ENCODE measurements around the gene ABCA5. TPM values are rescaled to one million over a fixed set of nuclear protein-coding genes. Genes with fewer than 3 reads are reported as not detected.

ABCA5 gene
- total RNA-seq, 2 donors from 2014 or later: 2.7 to 2.8 TPM

DNA sequence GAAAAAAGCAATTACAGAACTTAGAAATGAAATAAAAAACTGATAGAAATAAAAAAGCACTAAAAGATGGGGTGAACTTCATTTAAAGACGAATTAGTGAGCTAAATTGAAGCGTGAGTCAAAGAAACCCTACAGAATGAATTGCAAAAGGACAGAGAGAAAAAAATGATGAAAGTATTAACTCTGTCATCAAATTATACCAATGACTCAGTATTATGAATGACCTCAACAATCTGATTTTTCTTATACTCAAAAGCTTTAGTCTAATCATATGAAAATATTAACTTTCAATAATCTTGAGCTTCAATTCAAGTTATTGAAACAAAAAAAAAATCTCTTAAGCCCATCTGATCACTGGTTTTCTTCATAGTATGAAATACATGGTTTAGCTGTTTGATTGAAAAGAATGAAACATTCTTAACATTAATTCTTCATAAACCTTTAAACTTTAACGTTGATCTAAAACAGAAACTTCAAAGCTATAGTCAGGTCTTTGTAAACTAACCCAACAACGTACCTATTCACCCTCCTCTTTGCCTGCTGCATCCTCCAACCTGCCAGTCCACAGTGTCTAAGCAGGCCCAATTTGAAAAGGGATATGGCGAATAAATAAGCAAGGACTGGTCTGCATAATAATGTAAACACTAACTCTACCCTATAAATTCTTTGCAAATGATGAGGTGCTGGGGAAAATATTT lies 6.6 kb downstream of the ABCA5 start:
- H3K27me3 ChIP-seq (ENCODE audit: control insufficient read depth, insufficient read depth, low read length, poor library complexity, severe bottlenecking): peaks cover 17% of the 10 kb centered on the region
- no peak overlapping the region for H3K27ac Mint-ChIP-seq
- no peaks in the 10 kb centered on the region for H3K9me3 Mint-ChIP-seq
- peaks cover 15% of the 10 kb centered on the region for H3K27me3 Mint-ChIP-seq (ENCODE audit: insufficient read depth)
- H3K27ac ChIP-seq (ENCODE audit: low read depth, low read length): no peak overlapping the region
- no peak overlapping the region for H3K4me3 Mint-ChIP-seq
- no peak overlapping the region for H3K4me3 ChIP-seq (ENCODE audit: low read length)
- DNase-seq: no peak
- peaks cover 9% of the 10 kb centered on the region for H3K4me1 ChIP-seq (ENCODE audit: control insufficient read depth, insufficient read depth, low read length)
- no peaks in the 10 kb centered on the region for H3K36me3 Mint-ChIP-seq (ENCODE audit: low read depth)
- H3K4me1 Mint-ChIP-seq: peaks cover 16% of the 10 kb centered on the region
- H3K36me3 ChIP-seq (ENCODE audit: control insufficient read depth, insufficient read depth, low read length): no peaks in the 10 kb centered on the region
- H3K9me3 ChIP-seq (ENCODE audit: control insufficient read depth, low read length): no peaks in the 10 kb centered on the region
- no peak for TF ChIP-seq CTCF (conservative IDR thresholded peaks at IDR 0.05)
- WGBS, 2 experiments (ENCODE audit: insufficient coverage in 1 of 2, insufficient read length in 1 of 2): 77 to 88% methylated on average over 1 to 4 of the region's 5 CpGs
- H3K9ac ChIP-seq (ENCODE audit: extremely low read depth, low read length, poor library complexity, severe bottlenecking): no peak overlapping the region

- 97% methylated on average over 1 of the region's 1 CpG; no CpG with 5 or more reads in 1 of the 2 experiments for WGBS, 2 experiments (ENCODE audit: insufficient coverage in 1 of 2, insufficient read length in 1 of 2)
- no peak for TF ChIP-seq CTCF (conservative IDR thresholded peaks at IDR 0.05)
- H3K9ac ChIP-seq (ENCODE audit: extremely low read depth, low read length, poor library complexity, severe bottlenecking): no peak overlapping the region
- H3K4me3 ChIP-seq (ENCODE audit: low read length): no peak overlapping the region
- H3K27me3 ChIP-seq (ENCODE audit: control insufficient read depth, insufficient read depth, low read length, poor library complexity, severe bottlenecking): no peaks in the 10 kb centered on the region
- no peaks in the 10 kb centered on the region for H3K36me3 ChIP-seq (ENCODE audit: control insufficient read depth, insufficient read depth, low read length)
- no peak for DNase-seq
- H3K36me3 Mint-ChIP-seq (ENCODE audit: low read depth): no peaks in the 10 kb centered on the region
- no peak overlapping the region for H3K27ac ChIP-seq (ENCODE audit: low read depth, low read length)
- no peak overlapping the region for H3K27ac Mint-ChIP-seq
- no peak overlapping the region for H3K4me3 Mint-ChIP-seq
- H3K4me1 ChIP-seq (ENCODE audit: control insufficient read depth, insufficient read depth, low read length): peaks cover 9% of the 10 kb centered on the region
- no peaks in the 10 kb centered on the region for H3K9me3 ChIP-seq (ENCODE audit: control insufficient read depth, low read length)
- no peaks in the 10 kb centered on the region for H3K9me3 Mint-ChIP-seq
- H3K27me3 Mint-ChIP-seq (ENCODE audit: insufficient read depth): no peaks in the 10 kb centered on the region
- H3K4me1 Mint-ChIP-seq: peaks cover 11% of the 10 kb centered on the region
These were observed 9.3 kb downstream of the ABCA5 start for GRCh38 chr17:69317625-69318024.

DNA sequence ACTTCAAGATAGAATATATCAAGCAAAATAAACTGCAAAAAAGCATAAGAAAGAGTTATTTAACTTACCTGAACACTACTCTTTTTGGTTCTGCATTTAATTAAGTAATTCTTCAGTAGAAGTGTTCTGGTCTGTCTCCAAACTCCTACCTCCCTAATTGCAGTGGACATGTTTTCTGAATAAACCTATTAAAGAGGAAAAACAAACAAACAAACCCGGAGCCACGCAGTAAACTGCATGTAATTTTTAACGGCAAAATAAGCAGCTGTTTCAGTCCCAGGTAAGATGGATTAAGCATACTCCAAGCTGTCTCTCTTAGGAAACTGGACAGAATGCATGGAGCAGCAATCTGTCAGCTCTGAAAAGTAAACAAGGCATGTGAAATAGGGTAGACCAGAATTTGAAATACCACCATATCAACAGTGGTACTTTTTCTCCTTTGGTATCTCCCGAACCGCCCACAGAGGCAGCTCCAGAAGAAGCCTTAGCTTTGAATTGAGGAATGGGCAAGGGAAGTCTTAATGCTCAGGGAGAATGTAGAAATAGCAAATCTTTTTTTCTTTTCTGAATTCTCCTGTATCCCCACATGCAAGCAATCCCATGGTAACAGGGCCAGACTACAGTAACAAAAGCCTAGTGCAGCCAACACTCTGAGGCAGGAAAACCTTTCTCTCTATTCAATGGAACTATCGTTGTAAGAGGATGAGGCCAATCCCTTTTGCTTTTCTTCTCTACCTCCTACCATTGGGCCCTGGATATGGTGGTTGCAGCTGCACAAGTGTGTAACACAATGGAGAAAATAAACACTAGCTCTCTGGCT lies 12.5 kb downstream of the ABCA5 start:
- no peaks in the 10 kb centered on the region for H3K4me1 Mint-ChIP-seq
- no peak for DNase-seq
- no peak for TF ChIP-seq CTCF (conservative IDR thresholded peaks at IDR 0.05)
- no peak overlapping the region for H3K9ac ChIP-seq (ENCODE audit: extremely low read depth, low read length, poor library complexity, severe bottlenecking)
- no peak overlapping the region for H3K27ac Mint-ChIP-seq
- no peaks in the 10 kb centered on the region for H3K36me3 Mint-ChIP-seq (ENCODE audit: low read depth)
- H3K27me3 ChIP-seq (ENCODE audit: control insufficient read depth, insufficient read depth, low read length, poor library complexity, severe bottlenecking): no peaks in the 10 kb centered on the region
- WGBS, 2 experiments (ENCODE audit: insufficient coverage in 1 of 2, insufficient read length in 1 of 2): 95 to 100% methylated on average over 3 to 6 of the region's 6 CpGs
- H3K4me3 ChIP-seq (ENCODE audit: low read length): no peak overlapping the region
- H3K36me3 ChIP-seq (ENCODE audit: control insufficient read depth, insufficient read depth, low read length): no peaks in the 10 kb centered on the region
- no peaks in the 10 kb centered on the region for H3K27me3 Mint-ChIP-seq (ENCODE audit: insufficient read depth)
- H3K4me3 Mint-ChIP-seq: no peak overlapping the region
- no peaks in the 10 kb centered on the region for H3K4me1 ChIP-seq (ENCODE audit: control insufficient read depth, insufficient read depth, low read length)
- no peaks in the 10 kb centered on the region for H3K9me3 Mint-ChIP-seq
- H3K9me3 ChIP-seq (ENCODE audit: control insufficient read depth, low read length): no peaks in the 10 kb centered on the region
- peak overlapping the region; percentile 52 for H3K27ac ChIP-seq (ENCODE audit: low read depth, low read length)

All from endodermal cell (in vitro differentiated cells).